Measurements from ENCODE around the gene MASP1. TPM values are rescaled to one million over a fixed set of nuclear protein-coding genes. Genes with fewer than 3 reads are reported as not detected.

Gene MASP1
- total RNA-seq, 1 experiment from 2014 or later: not detected

- Histone ChIP-seq H3K27me3 (ENCODE audit: control insufficient read depth, insufficient read depth, low read length) (peaks cover 2% of the 10 kb centered on the region), H3K9me3 (ENCODE audit: control insufficient read depth, insufficient read depth, low read depth, low read length) (no peaks in the 10 kb centered on the region), H3K4me3 (ENCODE audit: low read depth in 2 of 2, low read length in 2 of 2) (no peak overlapping the region), H3K27ac (ENCODE audit: low read length) (no peak overlapping the region), H3K4me1 (ENCODE audit: control insufficient read depth, insufficient read depth, low read length) (no peaks in the 10 kb centered on the region), H3K36me3 (ENCODE audit: control insufficient read depth, insufficient read depth, low read length) (no peaks in the 10 kb centered on the region)
- intact Hi-C loops (cut with micrococcal nuclease; ENCODE audit: unreplicated experiment): no loop called here
- TF ChIP-seq TCF7L2 (IDR thresholded peaks at IDR 0.05; ENCODE audit: low read depth, low read length): no peak
- TF ChIP-seq SIN3A (IDR thresholded peaks at IDR 0.05; ENCODE audit: borderline replicate concordance, insufficient read depth, low read depth, low read length): no peak
- TF ChIP-seq REST (IDR thresholded peaks at IDR 0.05; ENCODE audit: insufficient read depth in 1 of 2, low read depth in 2 of 2, low read length in 1 of 2): no peak
- no peak for TF ChIP-seq POLR2AphosphoS5 (IDR thresholded peaks at IDR 0.05; ENCODE audit: low read depth, low read length)
- no peak for TF ChIP-seq CTCF (IDR thresholded peaks at IDR 0.05)
- no peak for DNase-seq (ENCODE audit: low read depth, low spot score)
- no peak for ATAC-seq
- in situ Hi-C loops (cut with HindIII; ENCODE audit: low pct_unique_long_range_greater_than_20kb, low sequenced_read_pairs): loop anchor here (25.0 kb wide), 1 partner anchor 381 kb away; no protein-coding TSS in a partner anchor
- ChIA-PET POLR2A (no interaction called here), CTCF (no interaction called here)
- BruUV-seq (replicated peaks): no TSS peak
Observed at GRCh38 chr3:187305881-187306280, 14.3 kb upstream of the MASP1 start.

- DNase-seq (ENCODE audit: low read depth, low spot score): no peak
- CTCF ChIA-PET: no interaction called here
- H3K4me3 ChIP-seq (ENCODE audit: low read depth in 2 of 2, low read length in 2 of 2): no peak overlapping the region
- no peak for ATAC-seq
- H3K27me3 ChIP-seq (ENCODE audit: control insufficient read depth, insufficient read depth, low read length): peaks cover 5% of the 10 kb centered on the region
- in situ Hi-C loops (cut with HindIII; ENCODE audit: low pct_unique_long_range_greater_than_20kb, low sequenced_read_pairs) (loop anchor here (25.0 kb wide), 1 partner anchor 388 kb away; no protein-coding TSS in a partner anchor), intact Hi-C loops (cut with micrococcal nuclease; ENCODE audit: unreplicated experiment) (loop anchor here (5.0 kb wide), 1 partner anchor 77 kb away; no protein-coding TSS in a partner anchor)
- H3K9me3 ChIP-seq (ENCODE audit: control insufficient read depth, insufficient read depth, low read depth, low read length): no peaks in the 10 kb centered on the region
- POLR2A ChIA-PET: no interaction called here
- no TSS peak for BruUV-seq (replicated peaks)
- H3K36me3 ChIP-seq (ENCODE audit: control insufficient read depth, insufficient read depth, low read length): no peaks in the 10 kb centered on the region
- TF ChIP-seq TCF7L2 (IDR thresholded peaks at IDR 0.05; ENCODE audit: low read depth, low read length) (no peak), POLR2AphosphoS5 (IDR thresholded peaks at IDR 0.05; ENCODE audit: low read depth, low read length) (no peak), CTCF (IDR thresholded peaks at IDR 0.05) (no peak), REST (IDR thresholded peaks at IDR 0.05; ENCODE audit: insufficient read depth in 1 of 2, low read depth in 2 of 2, low read length in 1 of 2) (no peak), SIN3A (IDR thresholded peaks at IDR 0.05; ENCODE audit: borderline replicate concordance, insufficient read depth, low read depth, low read length) (no peak)
- H3K27ac ChIP-seq (ENCODE audit: low read length): no peak overlapping the region
- no peaks in the 10 kb centered on the region for H3K4me1 ChIP-seq (ENCODE audit: control insufficient read depth, insufficient read depth, low read length)
Observed at GRCh38 chr3:187299611-187300010, 8.1 kb upstream of the MASP1 start.
